Suprapubic skin (tissue), 4 donors: ENCODE results near the gene PLEKHG4B.

Experiments
- CTCF ChIP-seq, 2 donors: fragments of 200-600 bp in 1 of 2; fragments of 450-650 bp in 1 of 2; sonication (generic) in 1 of 2; IDR thresholded peaks; one replicate each; pipeline ENCODE4 v1.5.1; 2016 to 2019; ENCODE audit warnings: antibody characterized with exemption in 2 of 2, mild to moderate bottlenecking in 1 of 2, moderate library complexity in 1 of 2
- EP300 ChIP-seq: sonication (generic); formaldehyde crosslinking; IDR thresholded peaks from one replicate; pipeline ENCODE4 v1.6.1; 2017; ENCODE audit warnings: antibody characterized with exemption
- POLR2A ChIP-seq, 2 donors: fragments of 450-650 bp; IDR thresholded peaks; one replicate each; pipeline ENCODE4 v1.6.1; 2017; ENCODE audit warnings: antibody characterized with exemption in 2 of 2, mild to moderate bottlenecking in 2 of 2, moderate library complexity in 2 of 2
- POLR2AphosphoS5 ChIP-seq, 3 donors: sonication (generic); formaldehyde crosslinking; IDR thresholded peaks; one replicate each; pipeline ENCODE4 v1.6.1; 2017; ENCODE audit warnings: antibody characterized with exemption in 3 of 3

GRCh38 chr5:74503-75109 is 17.4 kb upstream of the PLEKHG4B start:
- TF ChIP-seq CTCF (IDR thresholded peaks at IDR 0.05) = no peak
- TF ChIP-seq POLR2A (IDR thresholded peaks at IDR 0.05) = no peak
- TF ChIP-seq POLR2AphosphoS5 (IDR thresholded peaks at IDR 0.05) = no peak
- TF ChIP-seq EP300 = no peak
